OCI-LY7 (cell line): ENCODE results near the gene ANKRD13A. TPM values are rescaled to one million over a fixed set of nuclear protein-coding genes. Genes with fewer than 3 reads are reported as not detected.

Experiments used
- BruUV-seq: library from RNA; stranded (reverse); fragments of 400-500 nt; replicated peaks from 2 replicates; lab custom pipeline; 2021; lab: Mats Ljungman, UMichigan
- CTCF ChIA-PET: fragments of 300-600 bp; sonication (Branson Sonifier 250); formaldehyde crosslinking; loops from one replicate; lab custom pipeline; 2022; ENCODE audit warnings: antibody characterized with exemption; ENCODE audit not compliant: unreplicated experiment; lab: Charles Lee
- POLR2A ChIA-PET: fragments of 300-600 bp; sonication (Branson Sonifier 250); formaldehyde crosslinking; loops from one replicate; lab custom pipeline; 2022; ENCODE audit warnings: antibody characterized with exemption; lab: Charles Lee
- DNase-seq: peaks from one replicate; pipeline ENCODE4 v3.0.0-alpha.2; 2015; ENCODE audit warnings: low spot score
- H2AFZ ChIP-seq: fragments of 200-600 bp; sonication (generic), shearing (Covaris generic); 2 replicates; pipeline ENCODE4 v1.6.1; 2014; ENCODE audit warnings: mild to moderate bottlenecking, antibody characterized with exemption, low read length, moderate library complexity
- H3K27ac ChIP-seq: fragments of 200-600 bp; sonication (generic); 2 replicates; pipeline ENCODE4 v1.5.1; 2014; ENCODE audit warnings: mixed run types, low read depth, mild to moderate bottlenecking, moderate library complexity, low read length, inconsistent platforms; ENCODE audit not compliant: poor library complexity, severe bottlenecking
- H3K36me3 ChIP-seq: fragments of 200-600 bp; sonication (generic); 2 replicates; pipeline ENCODE4 v1.6.1; 2014; ENCODE audit warnings: mild to moderate bottlenecking, antibody characterized with exemption, low read length, moderate library complexity, mixed read lengths; ENCODE audit not compliant: insufficient read depth
- H3K4me1 ChIP-seq: fragments of 200-600 bp; sonication (generic); 2 replicates; pipeline ENCODE4 v1.5.1; 2014; ENCODE audit warnings: mild to moderate bottlenecking, low read length; ENCODE audit not compliant: insufficient read depth, poor library complexity, severe bottlenecking
- H3K4me2 ChIP-seq: fragments of 200-600 bp; sonication (generic); 2 replicates; pipeline ENCODE4 v1.6.1; 2014; ENCODE audit warnings: mild to moderate bottlenecking, low read length
- H3K4me3 ChIP-seq: fragments of 200-600 bp; sonication (generic); 2 replicates; pipeline ENCODE4 v1.5.1; 2014; ENCODE audit warnings: mild to moderate bottlenecking, low read depth, low read length; ENCODE audit not compliant: poor library complexity, severe bottlenecking
- H3K79me2 ChIP-seq: fragments of 200-600 bp; sonication (generic); 2 replicates; pipeline ENCODE4 v1.6.1; 2016; ENCODE audit warnings: low read depth, mild to moderate bottlenecking, low read length, moderate library complexity, mixed read lengths; ENCODE audit not compliant: insufficient read depth
- H3K9me2 ChIP-seq: fragments of 200-600 bp; sonication (generic); 2 replicates; pipeline ENCODE4 v1.6.1; 2016; ENCODE audit warnings: mild to moderate bottlenecking, low read length, mixed read lengths; ENCODE audit not compliant: insufficient read depth
- H3K9me3 ChIP-seq: fragments of 200-600 bp; sonication (generic); 2 replicates; pipeline ENCODE4 v1.6.1; 2014; ENCODE audit warnings: mild to moderate bottlenecking, mixed run types, low read length, mixed read lengths
- H4K20me1 ChIP-seq: fragments of 200-600 bp; sonication (generic); 2 replicates; pipeline ENCODE4 v1.6.1; 2014; ENCODE audit warnings: mild to moderate bottlenecking, antibody characterized with exemption, low read length, moderate library complexity, mixed read lengths; ENCODE audit not compliant: insufficient read depth
- CTCF ChIP-seq: fragments of 200-600 bp; sonication (generic); conservative IDR thresholded peaks from 2 replicates; pipeline ENCODE4 v1.5.1; 2014; ENCODE audit warnings: mild to moderate bottlenecking, antibody characterized with exemption, low read length, moderate library complexity, mixed read lengths
- EZH2phosphoT487 ChIP-seq: fragments of 200-600 bp; sonication (generic); IDR thresholded peaks from 2 replicates; pipeline ENCODE4 v1.6.1; 2018; ENCODE audit warnings: low read depth, borderline replicate concordance, mild to moderate bottlenecking, mixed run types, antibody characterized with exemption, low read length, moderate library complexity, mixed read lengths
- intact Hi-C: fragments of 100-400 bp; cut with micrococcal nuclease; formaldehyde crosslinking; loops from one replicate; pipeline ENCODE4 v1.10.0; 2022; ENCODE audit not compliant: unreplicated experiment
- total RNA-seq, 2 experiments: library from RNA; depleted of rRNA in 1 of 2; stranded (reverse); fragments of >200 nt in 1 of 2; shearing (Covaris generic) in 1 of 2; gene quantifications; 2 replicates each; pipeline ENCODE4 v1.2.3, GENCODE V29; 2014 to 2022

ANKRD13A gene
- total RNA-seq, 2 experiments from 2014 or later = 140 to 216 TPM

DNA sequence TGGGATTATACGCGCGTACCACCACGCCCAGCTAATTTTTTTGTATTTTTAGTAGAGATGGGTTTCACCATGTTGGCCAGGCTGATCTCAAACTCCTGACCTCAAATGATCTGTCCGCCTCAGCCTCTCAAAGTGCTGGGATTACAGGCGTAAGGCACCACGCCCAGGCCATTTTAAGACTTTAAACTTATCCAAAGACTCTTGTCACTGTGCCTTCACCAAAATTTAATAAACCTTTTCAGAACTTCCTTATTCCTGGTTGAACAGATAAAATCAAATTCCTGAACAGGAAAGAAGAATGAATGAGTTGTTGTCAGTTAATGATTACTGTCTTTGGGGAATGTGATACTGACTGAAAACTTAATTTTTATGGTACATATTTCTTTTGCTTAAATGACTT, 40.9 kb upstream of the ANKRD13A start:
- Histone ChIP-seq H3K27ac (no peak overlapping the region), H3K9me3 (no peaks in the 10 kb centered on the region), H3K4me2 (no peak overlapping the region), H3K4me1 (no peaks in the 10 kb centered on the region), H3K9me2 (no peaks in the 10 kb centered on the region), H3K79me2 (no peaks in the 10 kb centered on the region), H2AFZ (no peak overlapping the region), H3K4me3 (no peak overlapping the region), H3K36me3 (peaks cover 94% of the 10 kb centered on the region), H4K20me1 (no peaks in the 10 kb centered on the region)
- BruUV-seq = no TSS peak
- no peak for TF ChIP-seq CTCF
- TF ChIP-seq EZH2phosphoT487 = no peak
- ChIA-PET POLR2A (no interaction called here), CTCF (no interaction called here)
- intact Hi-C loops = no loop called here
- no peak for DNase-seq

GRCh38 chr12:109959411-109960093, 39.7 kb upstream of the ANKRD13A start:
- Histone ChIP-seq H3K4me3 (no peak overlapping the region), H3K9me2 (no peaks in the 10 kb centered on the region), H3K9me3 (no peaks in the 10 kb centered on the region), H3K36me3 (peaks cover 95% of the 10 kb centered on the region), H3K79me2 (no peaks in the 10 kb centered on the region), H4K20me1 (no peaks in the 10 kb centered on the region), H3K27ac (no peak overlapping the region), H3K4me1 (no peaks in the 10 kb centered on the region), H3K4me2 (no peak overlapping the region), H2AFZ (no peak overlapping the region)
- no peak for TF ChIP-seq CTCF
- TF ChIP-seq EZH2phosphoT487 = no peak
- intact Hi-C loops = no loop called here
- BruUV-seq = no TSS peak
- DNase-seq = no peak
- POLR2A ChIA-PET = no interaction called here
- CTCF ChIA-PET = no interaction called here

DNA sequence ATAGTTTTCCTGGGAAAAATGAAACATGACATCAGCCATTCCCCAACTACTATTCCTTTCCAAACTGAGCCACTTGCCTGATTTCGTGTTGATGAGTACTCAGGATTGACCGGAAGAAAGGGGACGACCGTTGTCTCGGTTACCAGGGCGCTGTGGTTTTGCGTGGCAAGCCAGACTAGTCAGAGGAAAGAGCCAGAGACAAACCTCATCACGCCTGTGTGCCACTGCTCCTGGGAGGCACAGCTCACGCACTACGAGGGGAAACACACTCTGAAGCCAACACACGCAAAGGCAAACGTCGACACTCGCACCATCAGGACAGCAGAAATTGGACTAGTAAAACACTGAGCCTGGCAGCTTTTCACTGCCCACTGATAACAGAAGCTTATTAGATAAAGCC, 38.0 kb upstream of the ANKRD13A start:
- no peak overlapping the region for H3K4me3 ChIP-seq
- TF ChIP-seq EZH2phosphoT487 (no peak), CTCF (no peak)
- H4K20me1 ChIP-seq = no peaks in the 10 kb centered on the region
- H3K9me2 ChIP-seq = no peaks in the 10 kb centered on the region
- intact Hi-C loops = no loop called here
- CTCF ChIA-PET = no interaction called here
- no peak for DNase-seq
- no peak overlapping the region for H3K27ac ChIP-seq
- POLR2A ChIA-PET = interaction anchor here (0.6 to 0.7 kb wide), 2 partner anchors 50 to 807 kb away, joined by 3 read pairs; no protein-coding TSS in a partner anchor
- peaks cover 96% of the 10 kb centered on the region for H3K36me3 ChIP-seq
- no peak overlapping the region for H3K4me2 ChIP-seq
- H3K9me3 ChIP-seq = no peaks in the 10 kb centered on the region
- no TSS peak for BruUV-seq
- no peak overlapping the region for H2AFZ ChIP-seq
- H3K79me2 ChIP-seq = no peaks in the 10 kb centered on the region
- no peaks in the 10 kb centered on the region for H3K4me1 ChIP-seq
